H1 (cell line): ENCODE data around the gene ACACB. TPM values are rescaled to one million over a fixed set of nuclear protein-coding genes. Genes with fewer than 3 reads are reported as not detected.

Experiments
- KDM5A ChIP-seq: fragments of 200-600 bp; IDR thresholded peaks from 2 replicates; pipeline ENCODE4 v1.7.1; 2012; ENCODE audit warnings: mild to moderate bottlenecking, low read length, inconsistent platforms, mixed read lengths
- RFX5 ChIP-seq: IDR thresholded peaks from 2 replicates; pipeline ENCODE4 v1.6.1; 2011; ENCODE audit warnings: low read depth, low read length, improper control_type of control experiment, borderline replicate concordance
- TAF7 ChIP-seq: optimal IDR thresholded peaks from 2 replicates; pipeline ENCODE3; 2011; ENCODE audit warnings: low read depth, mild to moderate bottlenecking, inconsistent platforms, low read length, moderate library complexity, borderline replicate concordance
- polyA plus RNA-seq, 7 experiments: library from polyadenylated mRNA; depleted of rRNA in 3 of 7; stranded (reverse) in 5 of 7; unstranded in 2 of 7; fragments of >200 nt in 5 of 7; fragments of 200-250 nt in 2 of 7; gene quantifications; 1 replicate in 5 of 7; 2 replicates in 1 of 7; 4 replicates in 1 of 7; pipeline versions ENCODE4 v1.2.1 to v1.2.3, GENCODE V29; 2011 to 2013; ENCODE audit warnings: missing spikeins in 2 of 7, mixed read lengths in 2 of 7
- total RNA-seq: library from RNA; stranded (reverse); fragmentation: NEBNext Ultra II Directional; extraction: Animal tissue kit (Norgen Biotek cat#: 25700); gene quantifications from 2 replicates; pipeline ENCODE4 v1.2.1, GENCODE V29; 2021
- TF ChIP-seq, protein P1 (sequence below): IDR thresholded peaks from 2 replicates; pipeline ENCODE4 v1.6.1; 2012; ENCODE audit warnings: inconsistent platforms
- TF ChIP-seq, protein P2 (sequence below): fragments of 300-600 bp; sonication (generic); IDR thresholded peaks from 2 replicates; pipeline ENCODE4 v1.7.1; 2012; ENCODE audit warnings: low read length, moderate library complexity, mild to moderate bottlenecking, inconsistent platforms; ENCODE audit not compliant: insufficient replicate concordance
- TF ChIP-seq, protein P3 (sequence below): IDR thresholded peaks from 2 replicates; pipeline ENCODE4 v1.6.1; 2011; ENCODE audit warnings: low read length, improper control_type of control experiment

The ACACB gene
- total and polyA plus RNA-seq, 2 of the 8 experiments (the other 6 are each of a cell fraction or from before 2014, with no cell fraction given) = 5.8 to 15.3 TPM

DNA sequence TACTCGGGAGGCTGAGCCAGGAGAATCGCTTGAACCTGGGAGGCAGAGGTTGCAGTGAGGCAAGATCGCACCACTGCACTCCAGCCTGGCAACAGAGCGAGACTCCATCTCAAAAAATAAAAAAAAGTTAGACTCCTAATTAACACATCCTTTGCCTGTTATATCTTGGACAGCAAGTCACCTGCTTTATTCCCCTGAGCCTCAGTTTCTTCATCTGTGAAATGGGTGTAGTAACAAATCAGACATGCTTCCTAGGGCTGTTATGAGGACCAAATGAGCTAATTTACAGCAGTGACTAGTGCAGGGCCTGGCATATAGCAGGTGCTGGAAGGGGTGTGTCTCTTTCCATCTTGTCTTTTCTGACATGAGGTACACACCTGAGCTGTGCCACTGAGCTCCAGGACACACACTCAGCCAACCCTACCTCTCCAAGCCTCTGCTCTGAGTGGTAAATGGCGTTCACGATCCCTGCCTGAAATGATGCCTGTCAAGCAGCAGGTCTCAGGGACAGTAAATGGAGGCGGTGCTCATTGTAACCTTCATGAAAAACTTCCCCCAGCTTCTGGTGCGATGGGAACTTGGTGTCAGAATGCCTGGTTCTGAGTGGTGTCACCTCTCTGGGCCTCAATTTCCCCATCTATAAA, 161.0 kb downstream of the ACACB start (continued):
- no peak for TF ChIP-seq TAF7
- TF ChIP-seq, protein P1, sequence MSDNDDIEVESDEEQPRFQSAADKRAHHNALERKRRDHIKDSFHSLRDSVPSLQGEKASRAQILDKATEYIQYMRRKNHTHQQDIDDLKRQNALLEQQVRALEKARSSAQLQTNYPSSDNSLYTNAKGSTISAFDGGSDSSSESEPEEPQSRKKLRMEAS = no peak
- TF ChIP-seq, protein P2, sequence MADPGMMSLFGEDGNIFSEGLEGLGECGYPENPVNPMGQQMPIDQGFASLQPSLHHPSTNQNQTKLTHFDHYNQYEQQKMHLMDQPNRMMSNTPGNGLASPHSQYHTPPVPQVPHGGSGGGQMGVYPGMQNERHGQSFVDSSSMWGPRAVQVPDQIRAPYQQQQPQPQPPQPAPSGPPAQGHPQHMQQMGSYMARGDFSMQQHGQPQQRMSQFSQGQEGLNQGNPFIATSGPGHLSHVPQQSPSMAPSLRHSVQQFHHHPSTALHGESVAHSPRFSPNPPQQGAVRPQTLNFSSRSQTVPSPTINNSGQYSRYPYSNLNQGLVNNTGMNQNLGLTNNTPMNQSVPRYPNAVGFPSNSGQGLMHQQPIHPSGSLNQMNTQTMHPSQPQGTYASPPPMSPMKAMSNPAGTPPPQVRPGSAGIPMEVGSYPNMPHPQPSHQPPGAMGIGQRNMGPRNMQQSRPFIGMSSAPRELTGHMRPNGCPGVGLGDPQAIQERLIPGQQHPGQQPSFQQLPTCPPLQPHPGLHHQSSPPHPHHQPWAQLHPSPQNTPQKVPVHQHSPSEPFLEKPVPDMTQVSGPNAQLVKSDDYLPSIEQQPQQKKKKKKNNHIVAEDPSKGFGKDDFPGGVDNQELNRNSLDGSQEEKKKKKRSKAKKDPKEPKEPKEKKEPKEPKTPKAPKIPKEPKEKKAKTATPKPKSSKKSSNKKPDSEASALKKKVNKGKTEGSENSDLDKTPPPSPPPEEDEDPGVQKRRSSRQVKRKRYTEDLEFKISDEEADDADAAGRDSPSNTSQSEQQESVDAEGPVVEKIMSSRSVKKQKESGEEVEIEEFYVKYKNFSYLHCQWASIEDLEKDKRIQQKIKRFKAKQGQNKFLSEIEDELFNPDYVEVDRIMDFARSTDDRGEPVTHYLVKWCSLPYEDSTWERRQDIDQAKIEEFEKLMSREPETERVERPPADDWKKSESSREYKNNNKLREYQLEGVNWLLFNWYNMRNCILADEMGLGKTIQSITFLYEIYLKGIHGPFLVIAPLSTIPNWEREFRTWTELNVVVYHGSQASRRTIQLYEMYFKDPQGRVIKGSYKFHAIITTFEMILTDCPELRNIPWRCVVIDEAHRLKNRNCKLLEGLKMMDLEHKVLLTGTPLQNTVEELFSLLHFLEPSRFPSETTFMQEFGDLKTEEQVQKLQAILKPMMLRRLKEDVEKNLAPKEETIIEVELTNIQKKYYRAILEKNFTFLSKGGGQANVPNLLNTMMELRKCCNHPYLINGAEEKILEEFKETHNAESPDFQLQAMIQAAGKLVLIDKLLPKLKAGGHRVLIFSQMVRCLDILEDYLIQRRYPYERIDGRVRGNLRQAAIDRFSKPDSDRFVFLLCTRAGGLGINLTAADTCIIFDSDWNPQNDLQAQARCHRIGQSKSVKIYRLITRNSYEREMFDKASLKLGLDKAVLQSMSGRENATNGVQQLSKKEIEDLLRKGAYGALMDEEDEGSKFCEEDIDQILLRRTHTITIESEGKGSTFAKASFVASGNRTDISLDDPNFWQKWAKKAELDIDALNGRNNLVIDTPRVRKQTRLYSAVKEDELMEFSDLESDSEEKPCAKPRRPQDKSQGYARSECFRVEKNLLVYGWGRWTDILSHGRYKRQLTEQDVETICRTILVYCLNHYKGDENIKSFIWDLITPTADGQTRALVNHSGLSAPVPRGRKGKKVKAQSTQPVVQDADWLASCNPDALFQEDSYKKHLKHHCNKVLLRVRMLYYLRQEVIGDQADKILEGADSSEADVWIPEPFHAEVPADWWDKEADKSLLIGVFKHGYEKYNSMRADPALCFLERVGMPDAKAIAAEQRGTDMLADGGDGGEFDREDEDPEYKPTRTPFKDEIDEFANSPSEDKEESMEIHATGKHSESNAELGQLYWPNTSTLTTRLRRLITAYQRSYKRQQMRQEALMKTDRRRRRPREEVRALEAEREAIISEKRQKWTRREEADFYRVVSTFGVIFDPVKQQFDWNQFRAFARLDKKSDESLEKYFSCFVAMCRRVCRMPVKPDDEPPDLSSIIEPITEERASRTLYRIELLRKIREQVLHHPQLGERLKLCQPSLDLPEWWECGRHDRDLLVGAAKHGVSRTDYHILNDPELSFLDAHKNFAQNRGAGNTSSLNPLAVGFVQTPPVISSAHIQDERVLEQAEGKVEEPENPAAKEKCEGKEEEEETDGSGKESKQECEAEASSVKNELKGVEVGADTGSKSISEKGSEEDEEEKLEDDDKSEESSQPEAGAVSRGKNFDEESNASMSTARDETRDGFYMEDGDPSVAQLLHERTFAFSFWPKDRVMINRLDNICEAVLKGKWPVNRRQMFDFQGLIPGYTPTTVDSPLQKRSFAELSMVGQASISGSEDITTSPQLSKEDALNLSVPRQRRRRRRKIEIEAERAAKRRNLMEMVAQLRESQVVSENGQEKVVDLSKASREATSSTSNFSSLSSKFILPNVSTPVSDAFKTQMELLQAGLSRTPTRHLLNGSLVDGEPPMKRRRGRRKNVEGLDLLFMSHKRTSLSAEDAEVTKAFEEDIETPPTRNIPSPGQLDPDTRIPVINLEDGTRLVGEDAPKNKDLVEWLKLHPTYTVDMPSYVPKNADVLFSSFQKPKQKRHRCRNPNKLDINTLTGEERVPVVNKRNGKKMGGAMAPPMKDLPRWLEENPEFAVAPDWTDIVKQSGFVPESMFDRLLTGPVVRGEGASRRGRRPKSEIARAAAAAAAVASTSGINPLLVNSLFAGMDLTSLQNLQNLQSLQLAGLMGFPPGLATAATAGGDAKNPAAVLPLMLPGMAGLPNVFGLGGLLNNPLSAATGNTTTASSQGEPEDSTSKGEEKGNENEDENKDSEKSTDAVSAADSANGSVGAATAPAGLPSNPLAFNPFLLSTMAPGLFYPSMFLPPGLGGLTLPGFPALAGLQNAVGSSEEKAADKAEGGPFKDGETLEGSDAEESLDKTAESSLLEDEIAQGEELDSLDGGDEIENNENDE = no peak
- TF ChIP-seq RFX5 = no peak
- no peak for TF ChIP-seq KDM5A
- TF ChIP-seq, protein P3, sequence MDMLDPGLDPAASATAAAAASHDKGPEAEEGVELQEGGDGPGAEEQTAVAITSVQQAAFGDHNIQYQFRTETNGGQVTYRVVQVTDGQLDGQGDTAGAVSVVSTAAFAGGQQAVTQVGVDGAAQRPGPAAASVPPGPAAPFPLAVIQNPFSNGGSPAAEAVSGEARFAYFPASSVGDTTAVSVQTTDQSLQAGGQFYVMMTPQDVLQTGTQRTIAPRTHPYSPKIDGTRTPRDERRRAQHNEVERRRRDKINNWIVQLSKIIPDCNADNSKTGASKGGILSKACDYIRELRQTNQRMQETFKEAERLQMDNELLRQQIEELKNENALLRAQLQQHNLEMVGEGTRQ = no peak
